ENCODE data around the gene UGT1A10.

DNA sequence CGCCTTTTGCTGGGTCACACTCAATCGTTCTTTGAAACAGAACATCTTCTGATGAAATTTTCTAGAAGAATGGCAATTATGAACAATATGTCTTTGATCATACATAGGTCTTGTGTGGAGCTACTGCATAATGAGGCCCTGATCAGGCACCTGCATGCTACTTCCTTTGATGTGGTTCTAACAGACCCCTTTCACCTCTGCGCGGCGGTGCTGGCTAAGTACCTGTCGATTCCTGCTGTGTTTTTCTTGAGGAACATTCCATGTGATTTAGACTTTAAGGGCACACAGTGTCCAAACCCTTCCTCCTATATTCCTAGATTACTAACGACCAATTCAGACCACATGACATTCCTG lies 77.0 kb downstream of the UGT1A10 start:
- no peak for TF ChIP-seq CTCF (IDR thresholded peaks at IDR 0.05)
- no peak for TF ChIP-seq POLR2A (IDR thresholded peaks at IDR 0.05)

Data from vagina (tissue), 2 donors.